ENCODE data around the gene SPRR2A.
"Not testable (repeated sequence)": the region's sequence is repeated elsewhere in the genome, so short reads cannot be mapped to it uniquely, and the experiment has no call there.

Gene SPRR2A

DNA sequence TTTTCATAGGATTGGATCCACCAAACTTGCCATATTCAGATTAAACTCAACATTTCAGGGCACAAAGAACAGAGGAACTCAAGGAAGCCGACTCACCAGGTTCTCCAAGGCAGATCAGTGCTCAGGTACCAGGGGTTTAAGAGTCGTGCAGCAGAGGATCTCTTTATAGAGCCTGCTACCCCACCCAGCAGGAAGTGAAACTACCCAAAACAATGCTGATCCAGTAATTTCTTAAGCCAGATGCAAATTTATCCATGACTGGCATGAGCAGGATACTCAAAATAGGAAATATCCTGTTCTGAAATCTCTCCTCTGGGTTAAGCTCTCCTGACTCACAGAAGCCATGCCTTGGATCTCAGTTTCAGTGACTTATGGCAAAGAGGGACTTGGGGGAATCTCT, at the start of gene SPRR2A:
Gene SPRR2A, minus strand, starts transcription at position 138 of the 400 bp plus-strand sequence. CDS start 777 bp downstream, outside the sequence.
- DNase-seq: no peak

- DNase-seq: no peak
Measured at GRCh38 chr1:153100245-153100644, 42.9 kb upstream of the SPRR2A start.

- DNase-seq: no peak
Measured at GRCh38 chr1:153099461-153100045, 42.2 kb upstream of the SPRR2A start.

DNA sequence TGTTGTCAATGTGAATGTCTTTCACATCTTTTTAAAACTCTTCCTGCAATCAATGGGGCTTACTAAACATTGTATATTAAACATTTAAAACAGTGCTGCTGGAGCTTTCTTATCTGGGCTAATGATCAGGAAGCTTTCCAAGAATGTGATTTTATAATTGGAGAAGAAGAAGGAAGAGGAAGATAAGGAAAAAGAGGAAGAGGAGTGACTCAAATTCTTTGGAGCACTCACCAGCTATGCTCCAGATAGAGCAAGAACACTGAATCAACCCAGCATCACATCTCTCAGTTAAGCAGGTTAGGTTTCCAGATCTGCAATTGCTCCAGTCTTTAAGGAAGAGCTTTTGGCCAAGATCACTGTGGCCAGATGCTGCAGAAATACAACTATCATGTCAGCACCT, 38.5 kb upstream of the SPRR2A start:
- no peak for DNase-seq

- no peak for DNase-seq
Measured at GRCh38 chr1:153094426-153094825, 37.1 kb upstream of the SPRR2A start, which contains the start of gene SPRR2E. Gene SPRR2E (minus strand): TSS chr1:153094526. CDS start chr1:153093751, 775 bp downstream.

- DNase-seq: no peak
Measured at GRCh38 chr1:153087652-153088051, 30.3 kb upstream of the SPRR2A start.

DNA sequence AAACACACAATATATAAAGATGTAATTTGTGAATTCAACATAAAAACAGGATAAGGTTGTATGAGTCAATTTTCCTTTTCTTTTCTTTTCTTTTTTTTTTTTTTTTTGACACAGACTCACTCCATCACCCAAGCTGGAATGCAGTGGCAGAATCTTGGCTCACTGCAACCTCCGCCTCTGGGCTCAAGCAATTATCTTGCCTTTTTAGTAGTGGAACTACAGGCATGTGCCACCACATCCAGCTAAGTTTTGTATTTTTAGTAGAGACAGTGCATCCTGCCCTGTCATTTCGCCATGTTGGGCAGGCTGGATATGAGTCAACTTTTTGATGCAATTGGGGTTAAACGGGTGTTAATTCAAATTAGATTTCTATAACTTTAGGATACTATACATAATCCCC, 24.4 kb upstream of the SPRR2A start:
- no peak for DNase-seq

DNA sequence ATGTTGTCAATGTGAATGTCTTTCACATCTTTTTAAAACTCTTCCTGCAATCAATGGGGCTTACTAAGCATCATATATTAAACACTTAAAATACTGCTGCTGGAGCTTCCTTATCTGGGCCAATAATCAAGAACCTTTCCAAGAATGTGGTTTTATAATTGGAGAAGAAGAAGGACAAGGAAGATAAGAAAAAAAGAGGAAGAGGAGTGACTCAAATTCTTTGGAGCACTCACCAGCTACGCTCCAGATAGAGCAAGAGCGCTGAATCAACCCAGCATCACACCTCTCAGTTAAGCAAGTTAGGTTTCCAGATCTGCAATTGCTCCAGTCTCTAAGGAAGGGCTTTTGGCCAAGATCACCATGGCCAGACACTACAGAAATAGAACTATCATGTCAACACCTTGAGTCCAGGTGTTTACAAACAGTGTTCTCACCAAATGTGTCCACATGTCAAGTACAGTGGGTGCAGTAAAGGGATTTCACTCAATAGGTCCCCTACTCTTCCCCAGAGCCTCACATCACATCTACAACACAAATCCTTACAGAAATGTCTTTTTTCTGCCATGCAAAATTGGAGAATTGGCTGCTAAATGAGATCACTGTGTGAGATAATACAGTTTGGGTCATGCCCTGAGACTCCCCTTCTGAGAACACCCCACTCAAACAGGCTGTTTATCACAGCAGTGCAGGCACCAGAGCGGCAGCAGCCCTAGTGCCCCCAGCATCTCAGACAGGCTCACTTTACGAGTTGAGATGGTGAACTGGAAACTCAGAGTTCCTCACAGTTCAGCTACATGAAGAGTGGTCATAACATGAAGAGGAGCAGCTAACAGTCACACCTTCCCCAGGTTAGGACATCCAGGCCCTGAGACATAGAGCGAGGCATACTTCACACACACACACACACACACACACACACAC, 15.8 kb upstream of the SPRR2A start:
- DNase-seq: no peak

DNA sequence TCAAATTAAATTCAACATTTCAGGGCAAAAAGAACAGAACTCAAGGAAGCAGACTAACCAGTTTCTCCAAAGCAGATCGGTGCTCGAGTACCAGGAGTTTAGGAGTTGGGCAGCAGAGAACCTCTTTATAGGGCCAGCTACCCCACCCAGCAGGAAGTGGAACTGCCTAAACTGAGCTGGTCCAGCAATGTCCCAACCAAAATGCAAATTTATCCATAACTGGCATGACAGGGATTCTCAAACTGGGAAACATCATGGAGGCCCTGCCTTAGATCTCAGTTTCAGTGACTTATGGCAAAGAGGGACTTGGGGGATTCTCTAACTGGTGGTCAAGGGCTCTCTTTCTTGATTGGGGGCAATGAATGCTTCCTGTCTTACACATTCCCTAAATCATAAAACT, 14.2 kb upstream of the SPRR2A start, which contains the start of gene SPRR2B:
Gene SPRR2B, minus strand, starts transcription at position 101 of the 400 bp plus-strand sequence. CDS start 772 bp downstream, outside the sequence.
- no peak for DNase-seq

DNA sequence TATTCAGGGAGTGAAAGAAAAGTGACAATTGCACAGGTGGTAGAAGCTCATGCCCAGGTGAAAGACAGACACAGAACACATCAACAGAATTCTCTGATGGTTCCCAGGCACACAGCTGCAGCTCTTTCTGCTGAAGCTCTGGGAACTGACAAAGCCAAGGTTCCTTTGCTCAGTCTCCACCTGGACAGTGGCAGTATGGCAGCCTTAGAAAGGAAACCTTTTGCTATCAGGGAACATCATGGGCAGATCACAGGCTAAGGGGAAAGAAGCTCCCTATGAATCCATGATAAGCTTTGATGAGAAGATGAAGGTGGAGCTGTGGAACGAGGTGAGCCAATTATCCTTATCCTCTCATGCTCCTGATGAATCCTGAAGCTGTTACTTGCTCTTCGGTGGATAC, 12.9 kb upstream of the SPRR2A start:
- no peak for DNase-seq

- no peak for DNase-seq
Measured at GRCh38 chr1:153058826-153059784, 1.8 kb upstream of the SPRR2A start.

DNA sequence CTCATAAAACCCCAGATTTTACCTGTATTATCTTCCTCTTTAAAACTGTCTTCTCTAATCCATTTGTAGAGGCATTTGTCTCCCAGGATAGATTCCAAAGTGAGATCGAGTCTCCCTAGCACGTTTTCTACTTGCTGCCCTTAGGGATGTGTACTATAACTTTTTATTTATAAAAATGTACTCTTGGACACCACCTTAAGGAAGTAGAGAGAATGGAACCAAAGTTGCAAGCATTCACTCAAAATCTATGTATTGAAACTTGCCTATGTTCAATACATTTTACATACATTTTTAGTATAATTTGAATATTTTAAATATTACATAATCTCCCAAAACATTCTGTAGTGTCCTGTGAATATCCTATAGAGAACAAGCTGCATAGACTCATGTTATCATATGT, 842 bp upstream of the SPRR2A start:
- no peak for DNase-seq

- DNase-seq: not testable (repeated sequence)
Measured at GRCh38 chr1:153056111-153056510, 1.2 kb downstream of the SPRR2A start.

GRCh38 chr1:153049211-153049610, 8.1 kb downstream of the SPRR2A start:
- DNase-seq: no peak

DNA sequence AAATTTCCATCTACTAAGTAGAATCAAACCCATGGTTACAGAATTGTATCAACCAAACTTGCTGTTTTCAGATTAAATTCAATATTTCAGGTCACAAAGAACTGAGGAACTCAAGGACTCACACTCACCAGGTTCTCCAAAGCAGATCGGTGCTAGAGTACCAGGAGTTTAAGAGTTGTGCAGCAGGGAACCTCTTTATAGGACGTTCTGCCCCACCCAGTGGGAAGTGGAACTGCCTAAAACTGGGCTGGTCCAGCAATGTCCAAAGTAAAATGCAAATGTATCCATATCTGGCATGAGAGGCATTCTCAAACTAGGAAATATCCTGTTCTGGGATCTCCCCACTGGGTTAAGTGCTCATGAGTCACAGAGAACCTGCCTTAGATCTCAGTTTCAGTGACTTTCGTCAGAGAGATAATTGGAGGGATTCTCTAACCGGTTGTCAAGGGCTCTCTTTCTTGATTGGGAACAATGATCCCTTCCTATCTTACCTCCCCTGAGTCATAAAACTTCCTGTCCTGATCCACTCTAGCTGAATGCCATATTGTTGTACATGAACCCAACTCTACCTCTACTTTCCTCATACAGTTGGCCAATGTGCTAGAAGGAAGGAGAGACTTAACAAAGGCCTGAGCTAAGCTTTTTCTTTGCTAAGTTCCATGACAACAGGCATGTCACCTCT, 16.2 kb downstream of the SPRR2A start, which contains the start of gene SPRR2D:
Gene SPRR2D, minus strand, starts transcription at position 171 of the 682 bp plus-strand sequence. CDS start 774 bp downstream, outside the sequence.
- DNase-seq: no peak

DNA sequence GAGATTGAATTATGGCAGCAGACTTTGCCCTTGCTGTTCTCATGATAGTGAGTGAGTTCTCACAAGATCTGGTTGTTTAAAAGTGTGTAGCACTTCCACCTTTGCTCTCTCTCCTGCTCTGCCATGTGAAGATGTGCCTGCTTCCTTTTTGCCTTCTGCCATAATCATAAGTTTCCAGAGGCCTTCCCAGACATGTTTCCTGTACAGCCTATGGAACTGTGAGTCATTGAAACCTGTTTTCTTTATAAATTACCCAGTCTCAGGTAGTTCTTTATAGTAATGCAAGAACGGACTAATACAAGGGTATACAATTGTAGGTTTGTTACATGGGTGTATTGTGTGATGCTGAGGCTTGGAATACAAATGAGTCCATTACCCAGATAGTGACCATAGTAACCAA, 22.1 kb downstream of the SPRR2A start:
- DNase-seq: no peak

DNA sequence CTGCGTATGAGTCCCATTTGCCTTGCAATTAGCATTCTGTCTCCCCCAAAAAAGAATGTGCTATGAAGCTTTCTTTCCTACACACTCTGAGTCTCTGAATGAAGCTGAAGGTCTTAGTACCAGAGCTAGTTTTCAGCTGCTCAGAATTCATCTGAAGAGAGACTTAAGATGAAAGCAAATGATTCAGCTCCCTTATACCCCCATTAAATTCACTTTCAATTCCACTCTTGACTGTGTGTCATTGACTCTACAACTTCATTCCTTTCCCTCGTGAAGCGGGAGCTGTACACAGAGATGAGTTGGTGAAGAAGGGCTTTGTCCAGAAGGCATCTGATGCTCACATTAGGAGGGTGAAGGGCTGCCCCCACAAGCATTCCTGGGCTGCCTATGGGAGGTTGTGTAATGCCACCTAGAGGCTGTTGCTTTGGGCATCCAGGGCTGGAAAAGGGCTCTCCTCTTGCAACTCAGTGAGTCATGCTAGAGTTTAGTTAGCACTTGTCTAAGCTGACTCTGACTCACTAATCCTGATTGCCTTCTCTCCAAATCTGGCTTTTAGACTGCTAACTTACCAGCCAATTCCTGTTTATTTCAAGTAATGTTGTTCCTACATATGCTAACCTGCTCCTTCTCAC, 24.5 kb downstream of the SPRR2A start:
- DNase-seq: no peak

DNA sequence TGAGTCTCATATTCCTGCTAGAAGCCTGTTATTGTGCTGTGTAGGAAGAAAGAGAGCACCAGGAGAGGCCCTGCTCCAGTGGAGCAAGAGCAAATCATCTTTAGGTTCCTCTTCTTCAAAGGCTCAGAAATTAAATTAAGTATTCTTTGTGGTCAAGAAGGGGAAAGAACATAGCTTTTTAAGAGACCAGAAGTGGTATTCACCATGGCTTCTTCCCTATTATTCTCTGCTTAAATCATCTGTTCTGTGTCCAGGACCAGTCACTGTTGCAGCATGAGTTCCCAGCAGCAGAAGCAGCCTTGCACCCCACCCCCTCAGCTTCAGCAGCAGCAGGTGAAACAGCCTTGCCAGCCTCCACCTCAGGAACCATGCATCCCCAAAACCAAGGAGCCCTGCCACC, 25.2 kb downstream of the SPRR2A start:
- no peak for DNase-seq

- DNase-seq: no peak
Measured at GRCh38 chr1:153030895-153031294, 26.4 kb downstream of the SPRR2A start, which contains the start of gene SPRR1B. Gene SPRR1B (plus strand): TSS chr1:153031203. CDS start chr1:153032346, 1,143 bp downstream.

DNA sequence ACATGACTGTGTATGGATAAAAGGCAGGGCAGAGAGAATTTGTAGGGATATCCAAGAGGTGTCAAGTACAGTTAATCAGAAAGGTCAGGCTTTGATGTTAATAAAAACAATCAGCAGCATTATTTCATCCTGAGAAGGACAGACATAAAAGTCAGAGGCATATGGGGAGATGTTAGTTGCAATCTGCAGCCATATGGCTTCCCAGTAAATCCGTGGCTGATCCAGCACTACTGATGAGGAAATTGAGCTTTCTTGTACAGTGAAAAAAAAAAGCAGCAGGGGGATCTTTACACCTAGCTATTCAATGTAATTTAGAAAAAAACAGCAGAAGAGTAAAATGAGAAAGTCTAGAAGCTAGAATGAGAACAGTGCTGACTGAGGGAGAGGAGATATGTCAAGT, 28.5 kb downstream of the SPRR2A start:
- no peak for DNase-seq

- no peak for DNase-seq
Measured at GRCh38 chr1:153025797-153026196, 31.5 kb downstream of the SPRR2A start.

All from GDM1 (cell line).